ENCODE results near the gene C6orf47.

The C6orf47 gene

DNA sequence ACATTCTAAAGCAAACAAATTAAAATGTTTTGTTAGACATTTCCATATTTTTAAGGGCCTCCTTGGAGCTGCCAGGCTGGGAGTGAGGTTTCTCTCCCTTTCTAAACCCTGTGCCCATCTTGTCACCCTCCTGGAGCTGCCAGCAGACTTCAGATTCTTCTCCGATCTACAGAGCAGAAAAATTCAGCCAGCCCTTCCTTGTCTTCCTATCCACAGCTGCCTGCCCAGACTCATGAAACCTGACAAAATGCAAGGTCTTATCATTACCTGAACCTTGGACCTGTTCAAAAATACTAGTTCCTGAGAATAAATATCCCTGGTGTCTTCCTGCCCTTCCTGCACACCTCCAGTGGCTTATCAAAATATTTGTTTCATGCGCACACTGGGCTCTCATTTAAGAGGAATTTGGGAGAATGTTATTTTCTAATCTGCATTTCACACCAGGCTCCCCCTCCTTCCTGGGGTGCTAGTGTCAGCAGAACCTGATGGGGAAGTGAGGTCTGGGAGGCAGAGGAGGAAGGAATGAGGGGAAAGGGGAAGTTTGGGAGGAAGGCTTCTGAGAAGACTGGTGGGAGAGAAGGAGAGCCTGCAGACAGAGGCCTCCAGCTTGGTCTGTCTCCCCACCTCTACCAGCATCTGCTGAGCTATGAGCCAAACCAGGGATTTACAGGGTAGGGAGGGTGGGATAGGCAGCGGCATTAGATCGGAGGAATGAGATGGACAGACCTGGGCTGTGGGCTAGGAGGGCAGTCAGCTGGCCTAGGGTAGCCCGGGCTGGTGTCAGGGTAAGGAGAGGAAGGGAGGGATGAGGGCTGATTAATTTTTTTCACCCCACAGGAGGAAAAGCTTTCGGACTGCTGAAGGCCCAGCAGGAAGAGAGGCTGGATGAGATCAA lies 45.6 kb downstream of the C6orf47 start, which contains the start of gene AIF1:
Gene AIF1 (plus strand): TSS at position 551 of the 895 bp plus-strand sequence. CDS start 96 bp downstream, at position 647.
- DNase-seq (ENCODE audit: low spot score), result no peak

- no peak for DNase-seq (ENCODE audit: low spot score)
These were observed 46.4 kb downstream of the C6orf47 start for GRCh38 chr6:31614075-31614619.

- DNase-seq (ENCODE audit: low spot score), result no peak
These were observed 49.6 kb downstream of the C6orf47 start for GRCh38 chr6:31610968-31611367.

GRCh38 chr6:31609519-31610406 lies 50.8 kb downstream of the C6orf47 start:
- no peak for DNase-seq (ENCODE audit: low spot score)
